Nucleus accumbens (tissue), 56 donors: ENCODE data around the gene PLCG2.
"Not testable (repeated sequence)": the region's sequence is repeated elsewhere in the genome, so short reads cannot be mapped to it uniquely, and the experiment has no call there.

Experiments
- DNase-seq, 56 donors: peaks; one replicate each; lab custom pipeline; 2025; lab: John Stamatoyannopoulos, UW

The PLCG2 gene

DNA sequence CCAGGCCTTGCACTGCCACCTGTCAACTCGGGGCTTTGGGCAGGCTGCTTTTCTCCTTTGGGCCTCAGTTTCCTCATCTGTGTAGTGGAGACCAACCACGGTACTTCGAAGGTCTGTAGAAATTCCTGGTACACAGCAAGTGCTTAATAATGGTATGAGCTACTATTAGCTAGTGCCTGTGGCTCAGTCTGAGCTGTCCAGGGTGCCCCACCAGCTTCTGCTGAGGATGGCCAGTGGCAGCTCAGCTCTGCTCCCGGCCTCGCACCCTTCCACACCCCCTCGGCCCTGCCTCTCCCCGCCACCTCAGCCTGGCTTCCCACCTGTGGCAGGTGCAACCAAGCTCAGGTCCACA, 26.2 kb upstream of the PLCG2 start:
- no peak for DNase-seq

- DNase-seq, result no peak
Measured at GRCh38 chr16:81754858-81755257, 24.2 kb upstream of the PLCG2 start.

DNA sequence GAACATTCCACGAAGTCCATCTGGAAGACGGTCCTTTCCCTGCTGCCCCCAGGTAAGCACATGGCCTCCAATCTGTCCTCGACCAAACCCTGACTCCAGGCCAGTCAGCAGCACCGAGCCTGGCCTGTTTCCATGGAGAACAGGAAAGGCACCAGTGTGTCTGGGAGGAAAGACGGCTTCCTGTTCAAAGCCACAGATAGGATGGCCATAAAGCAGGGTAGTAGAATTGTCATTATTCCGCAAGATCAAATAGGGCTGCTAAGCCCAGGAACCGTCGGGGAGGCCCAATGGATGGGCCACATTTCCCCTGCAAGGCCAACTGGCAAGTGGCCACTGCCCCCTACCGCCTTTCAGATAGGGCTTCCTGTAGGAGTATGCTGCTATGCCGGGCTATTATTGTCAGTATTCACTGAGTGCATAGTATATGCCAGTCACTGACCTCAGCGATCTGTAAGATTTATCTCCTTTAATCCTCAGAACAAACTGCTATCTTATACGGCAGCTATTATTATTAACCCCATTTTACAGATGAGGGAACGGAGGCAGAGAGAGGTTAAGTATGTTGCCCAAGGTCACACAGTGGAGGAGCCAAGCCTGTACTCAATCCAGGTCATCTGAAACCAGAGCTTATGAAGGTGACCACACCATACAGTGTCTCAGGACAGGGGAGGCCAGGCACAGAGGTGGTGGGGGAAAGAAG, 23.0 kb upstream of the PLCG2 start:
- peak in 9 of 56 donors; percentile 0 to 35 (median 8) for DNase-seq

DNA sequence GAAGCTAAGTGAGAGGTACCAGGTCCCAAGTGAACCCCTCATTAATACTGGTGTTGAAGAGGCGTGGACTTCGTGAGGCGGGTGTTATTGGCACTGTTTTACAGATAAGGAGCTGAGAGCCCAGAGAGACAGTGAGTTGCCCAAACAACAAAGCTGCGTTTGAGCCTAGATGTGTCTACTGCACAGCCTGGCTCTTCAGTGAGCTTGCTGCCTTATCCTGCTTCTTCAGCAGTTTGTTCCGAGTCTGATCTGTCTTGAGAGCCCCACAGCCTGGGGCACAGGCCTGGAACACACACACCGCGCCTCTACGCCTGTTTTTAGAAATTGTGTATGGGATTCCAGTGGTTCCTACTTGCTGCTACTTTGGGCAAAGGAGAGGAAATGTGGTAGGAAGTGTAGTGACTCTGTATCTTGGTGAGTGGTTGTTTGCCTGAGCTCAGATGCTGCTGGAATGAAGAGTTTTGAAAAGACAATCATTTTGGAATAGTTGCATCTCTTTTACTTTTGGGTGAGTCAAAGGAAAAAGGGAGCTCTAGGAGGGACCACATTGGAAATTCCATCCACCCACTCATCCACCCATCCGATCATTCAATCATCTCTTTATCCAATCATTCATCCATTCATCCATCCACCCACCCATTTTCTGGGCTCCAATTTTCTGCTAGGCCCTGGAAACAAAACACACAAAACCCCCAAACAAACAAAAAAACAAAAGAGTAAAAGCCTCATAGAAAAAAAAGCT, 22.3 kb upstream of the PLCG2 start:
- no peak for DNase-seq

- DNase-seq, result no peak
Measured at GRCh38 chr16:81758376-81758775, 20.7 kb upstream of the PLCG2 start.

DNA sequence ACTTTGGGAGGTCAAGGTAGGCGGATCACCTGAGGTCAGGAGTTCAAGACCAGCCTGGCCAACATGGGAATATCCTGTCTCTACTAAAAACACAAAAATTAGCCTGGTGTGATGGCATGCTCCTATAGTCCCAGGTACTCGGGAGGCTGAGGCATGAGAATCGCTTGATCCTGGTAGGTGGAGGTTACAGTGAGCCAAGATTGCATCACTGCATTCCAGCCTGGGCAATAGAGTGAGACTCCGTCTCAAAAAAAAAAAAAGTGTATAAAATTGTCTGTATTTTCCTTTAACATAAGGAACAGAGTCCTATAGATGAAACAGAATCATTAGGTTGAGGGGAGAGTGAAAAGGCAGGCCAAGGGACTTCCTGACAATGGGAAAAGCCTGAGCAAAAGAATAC, 16.8 kb upstream of the PLCG2 start:
- not testable (repeated sequence) for DNase-seq

GRCh38 chr16:81765111-81765919, 13.8 kb upstream of the PLCG2 start:
- peak in 1 of 56 donors; percentile 5 for DNase-seq

GRCh38 chr16:81765969-81766368, 13.1 kb upstream of the PLCG2 start:
- no peak for DNase-seq

GRCh38 chr16:81767987-81768592, 11.0 kb upstream of the PLCG2 start:
- DNase-seq, result no peak

GRCh38 chr16:81770008-81770407, 9.1 kb upstream of the PLCG2 start:
- no peak for DNase-seq

DNA sequence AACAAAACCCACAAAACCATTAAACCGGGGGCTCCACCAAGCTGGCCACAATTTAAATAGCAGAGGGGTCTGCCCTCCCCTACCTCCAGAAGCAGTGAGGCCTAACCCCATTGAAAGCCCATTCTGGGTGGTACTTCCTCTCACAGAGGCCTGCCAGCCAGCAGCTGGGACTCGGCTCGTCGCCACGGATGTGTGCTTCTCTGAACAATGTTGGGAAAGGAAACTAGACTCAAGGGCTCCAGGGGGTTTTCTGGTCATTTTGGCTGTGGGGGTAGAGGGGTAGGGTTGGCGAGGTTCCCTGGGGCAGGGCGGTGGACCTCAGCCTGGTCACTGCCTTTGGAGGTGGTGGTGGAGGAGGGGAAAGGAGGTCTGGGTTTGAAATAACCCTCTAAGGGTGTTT, 4.7 kb upstream of the PLCG2 start:
- peak in 2 of 56 donors; percentile 2 to 3 for DNase-seq

- no peak for DNase-seq
Measured at GRCh38 chr16:81775570-81775969, 3.5 kb upstream of the PLCG2 start.

- DNase-seq, result no peak
Measured at GRCh38 chr16:81778231-81778630, 860 bp upstream of the PLCG2 start.

GRCh38 chr16:81779536-81780320, 637 bp downstream of the PLCG2 start:
- no peak for DNase-seq

- no peak for DNase-seq
Measured at GRCh38 chr16:81780350-81780749, 1.3 kb downstream of the PLCG2 start.

DNA sequence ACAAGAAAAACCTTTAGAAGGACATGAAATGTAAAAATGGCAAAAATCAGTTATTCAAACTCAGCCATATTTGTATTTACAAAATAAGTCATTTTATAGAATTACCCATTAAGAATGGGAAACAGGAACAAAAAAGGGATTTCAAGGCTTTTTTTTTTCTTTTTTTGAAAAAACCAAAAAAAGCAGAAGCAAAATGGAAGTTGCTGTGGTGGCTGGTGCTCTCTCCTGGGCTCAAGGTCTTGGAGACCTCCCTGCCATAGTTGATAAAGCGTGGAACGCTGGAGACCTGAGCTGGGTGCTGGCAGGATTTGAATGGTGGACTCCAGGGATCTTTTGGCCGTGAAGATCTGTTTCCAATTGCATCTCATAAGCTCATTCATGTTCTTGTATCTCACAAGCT, 3.1 kb downstream of the PLCG2 start:
- no peak for DNase-seq

DNA sequence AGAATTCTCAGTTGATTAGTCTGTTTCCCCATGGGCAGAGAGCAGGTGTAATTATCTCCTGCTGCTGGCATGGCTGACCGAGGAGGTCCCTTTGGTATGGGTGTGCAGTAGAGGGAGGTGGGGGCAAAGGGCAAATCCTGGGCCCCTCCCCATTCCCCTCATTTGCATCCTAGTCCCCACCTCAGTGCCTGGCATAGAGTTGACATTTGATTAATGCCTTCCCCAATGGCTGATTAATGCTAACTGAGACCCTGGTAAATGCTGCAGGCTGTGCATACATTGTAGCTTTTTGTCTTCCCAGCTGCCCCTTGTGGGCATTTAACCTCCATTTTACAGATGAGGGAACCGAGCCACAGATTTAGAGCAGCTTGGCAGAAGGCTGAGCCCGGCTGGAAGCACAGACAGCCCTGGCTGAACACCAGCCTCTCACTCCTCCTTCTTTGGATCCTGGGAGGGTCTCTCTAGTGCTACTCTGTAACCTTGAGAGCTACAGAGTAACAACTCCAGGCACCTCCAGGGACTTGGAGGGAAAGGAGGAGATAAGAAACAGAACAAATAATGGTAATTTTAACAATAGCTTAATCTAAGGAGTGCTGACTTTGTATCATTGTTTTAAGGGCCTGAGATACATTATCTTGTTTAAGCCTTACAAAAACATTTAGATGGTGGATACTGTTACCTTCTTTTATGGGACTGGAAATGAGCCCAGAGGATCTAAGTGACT, 5.1 kb downstream of the PLCG2 start:
- DNase-seq, result no peak

DNA sequence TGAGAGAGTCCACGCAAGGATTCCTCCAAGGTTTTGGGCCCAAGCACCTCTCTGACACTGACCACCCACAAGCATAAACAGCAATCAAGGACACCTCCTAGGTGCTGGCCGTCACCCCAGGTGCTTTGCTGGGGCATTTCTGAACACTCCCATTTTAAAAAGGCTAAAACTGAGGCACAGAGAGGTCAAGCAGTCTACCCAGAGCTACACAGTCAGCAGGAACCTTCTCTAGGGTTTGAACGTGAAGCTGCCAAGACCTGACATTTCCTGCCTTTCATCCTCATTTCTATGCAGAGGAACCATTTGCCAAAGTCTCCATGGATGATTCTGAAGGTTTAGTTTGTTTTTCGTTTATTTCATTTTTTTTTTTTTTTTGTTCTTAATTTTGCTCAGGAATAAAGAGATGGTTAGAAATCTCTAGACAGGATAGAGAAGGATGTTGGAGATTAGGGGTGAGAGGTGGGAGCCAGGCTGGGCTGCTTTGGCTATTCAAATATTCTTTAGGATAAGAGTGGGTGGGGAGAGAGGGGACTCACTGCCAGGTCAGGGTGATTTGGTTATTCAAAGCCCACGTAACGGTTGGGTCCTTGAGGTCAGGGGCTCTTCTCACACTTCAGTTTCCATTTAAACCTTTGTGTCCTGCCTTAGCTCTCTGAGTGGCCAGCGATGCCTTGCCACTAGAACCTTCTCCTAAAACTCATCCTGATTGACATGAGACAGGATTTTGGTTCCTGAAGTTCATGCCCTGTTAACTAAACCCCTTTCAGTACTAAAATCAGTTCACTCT, 6.2 kb downstream of the PLCG2 start:
- no peak for DNase-seq

- DNase-seq, result no peak
Measured at GRCh38 chr16:81786321-81786720, 7.2 kb downstream of the PLCG2 start.
